Stomach (tissue), 4 donors: Measurements from ENCODE around the gene LNX1.
A peak's percentile ranks its signal among the peaks of the same experiment; 100 is the strongest.

Source experiments
- POLR2A ChIP-seq, 4 donors: fragments of 450-650 bp; IDR thresholded peaks; one replicate each; pipeline ENCODE4 v1.6.1; 2016; ENCODE audit warnings: antibody characterized with exemption in 4 of 4, control low read depth in 2 of 4, mild to moderate bottlenecking in 1 of 4, moderate library complexity in 1 of 4
- POLR2AphosphoS5 ChIP-seq, 3 donors: sonication (generic); formaldehyde crosslinking; IDR thresholded peaks; one replicate each; pipeline ENCODE4 v1.6.1; 2016; ENCODE audit warnings: antibody characterized with exemption in 3 of 3
- TF ChIP-seq, protein P1 (sequence below), 7 experiments: fragments of 450-650 bp in 4 of 7; fragments of 200-600 bp in 3 of 7; sonication (generic) in 3 of 7; IDR thresholded peaks; one replicate each; pipeline ENCODE4 v1.5.1; 2016 to 2019; ENCODE audit warnings: antibody characterized with exemption in 7 of 7, control low read depth in 2 of 7, mild to moderate bottlenecking in 1 of 7

DNA sequence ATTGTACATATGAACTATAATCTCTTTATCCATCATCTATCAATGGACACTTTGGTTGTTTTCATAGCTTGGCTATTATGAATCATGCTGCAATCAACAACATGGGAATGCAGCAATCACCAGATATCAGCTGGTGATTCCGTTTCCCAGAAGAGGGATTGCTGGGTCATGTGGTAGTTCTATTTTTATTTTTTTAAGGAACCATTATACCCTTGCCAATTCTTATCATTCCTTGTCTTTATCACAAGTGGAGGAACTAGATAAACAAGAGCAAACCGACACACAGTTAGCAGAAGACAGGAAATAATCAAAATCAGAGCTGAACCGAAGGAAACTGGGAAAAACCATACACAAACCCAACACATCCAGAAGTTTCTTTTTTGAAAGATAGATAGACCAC is 14.5 kb upstream of the LNX1 start:
- TF ChIP-seq, protein P1, sequence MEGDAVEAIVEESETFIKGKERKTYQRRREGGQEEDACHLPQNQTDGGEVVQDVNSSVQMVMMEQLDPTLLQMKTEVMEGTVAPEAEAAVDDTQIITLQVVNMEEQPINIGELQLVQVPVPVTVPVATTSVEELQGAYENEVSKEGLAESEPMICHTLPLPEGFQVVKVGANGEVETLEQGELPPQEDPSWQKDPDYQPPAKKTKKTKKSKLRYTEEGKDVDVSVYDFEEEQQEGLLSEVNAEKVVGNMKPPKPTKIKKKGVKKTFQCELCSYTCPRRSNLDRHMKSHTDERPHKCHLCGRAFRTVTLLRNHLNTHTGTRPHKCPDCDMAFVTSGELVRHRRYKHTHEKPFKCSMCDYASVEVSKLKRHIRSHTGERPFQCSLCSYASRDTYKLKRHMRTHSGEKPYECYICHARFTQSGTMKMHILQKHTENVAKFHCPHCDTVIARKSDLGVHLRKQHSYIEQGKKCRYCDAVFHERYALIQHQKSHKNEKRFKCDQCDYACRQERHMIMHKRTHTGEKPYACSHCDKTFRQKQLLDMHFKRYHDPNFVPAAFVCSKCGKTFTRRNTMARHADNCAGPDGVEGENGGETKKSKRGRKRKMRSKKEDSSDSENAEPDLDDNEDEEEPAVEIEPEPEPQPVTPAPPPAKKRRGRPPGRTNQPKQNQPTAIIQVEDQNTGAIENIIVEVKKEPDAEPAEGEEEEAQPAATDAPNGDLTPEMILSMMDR (IDR thresholded peaks at IDR 0.05), result no peak
- TF ChIP-seq POLR2A (IDR thresholded peaks at IDR 0.05) (no peak), POLR2AphosphoS5 (IDR thresholded peaks at IDR 0.05) (peak in 1 of 3 donors; percentile 34)
